GM18519 (cell line): ENCODE measurements around the gene ARID1B.

ENCODE experiments used
- ATAC-seq: cut with Tn5 transposase; IDR thresholded peaks from one replicate; pipeline ENCODE4 v1.9.1; 2021; ENCODE audit warnings: mild to moderate bottlenecking, moderate library complexity; ENCODE audit not compliant: unreplicated experiment, low FRiP score

The ARID1B gene

DNA sequence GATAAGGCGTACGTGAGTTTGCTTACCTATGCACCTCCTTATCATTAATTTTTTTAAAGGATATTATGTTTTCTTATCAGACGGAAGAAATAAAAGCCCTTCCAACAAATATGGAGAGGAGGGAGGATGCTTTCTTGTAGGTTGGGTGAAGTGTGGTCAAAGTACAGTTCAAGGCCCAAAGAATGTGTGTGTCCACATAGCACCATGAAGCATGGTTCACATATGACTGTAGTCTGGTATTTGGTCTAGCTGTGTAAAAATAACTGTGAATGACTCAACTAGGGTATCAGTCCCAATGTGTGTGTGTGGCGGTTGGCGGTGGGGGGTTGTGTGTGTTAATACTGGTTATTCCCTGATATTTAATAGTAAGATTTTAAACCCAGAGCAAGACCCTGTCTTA is 333.4 kb downstream of the ARID1B start:
- ATAC-seq, result no peak

DNA sequence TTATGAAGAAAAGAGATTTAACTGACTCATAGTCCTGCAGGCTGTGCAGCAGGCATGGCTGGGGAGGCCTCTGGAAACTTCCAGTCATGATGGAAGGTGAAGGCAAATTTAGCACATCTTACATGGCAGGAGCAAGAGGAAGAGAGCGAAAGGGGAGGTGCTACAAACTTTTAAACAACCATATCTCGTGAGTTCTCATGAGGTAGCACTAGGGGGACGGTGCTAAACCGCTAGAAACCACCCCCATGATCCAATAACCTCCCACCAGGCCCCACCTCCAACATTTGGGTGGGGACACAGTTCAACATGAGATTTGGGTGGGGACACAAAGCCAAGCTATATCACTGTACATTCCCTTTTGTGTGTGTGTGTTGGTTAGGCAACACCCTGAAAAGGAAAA is 336.2 kb downstream of the ARID1B start:
- no peak for ATAC-seq

DNA sequence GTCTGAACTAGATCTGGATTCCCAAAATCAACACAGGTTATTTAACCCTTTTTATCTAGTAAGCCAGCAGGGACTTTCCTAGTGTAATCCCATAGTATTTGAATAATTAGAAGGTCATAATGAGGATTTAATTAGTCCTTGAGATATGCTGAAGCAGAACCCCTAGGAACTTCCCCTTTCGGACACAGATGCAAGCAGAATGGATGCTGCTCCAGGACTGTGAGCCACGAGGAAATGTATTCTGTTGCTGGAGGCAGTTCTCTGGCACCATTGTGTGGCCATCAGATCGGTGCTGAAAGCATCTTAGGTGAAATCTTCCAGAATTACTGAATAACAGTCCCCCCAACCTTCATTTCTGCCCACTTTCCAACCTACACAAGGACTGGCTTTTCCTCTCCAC is 339.2 kb downstream of the ARID1B start:
- no peak for ATAC-seq

DNA sequence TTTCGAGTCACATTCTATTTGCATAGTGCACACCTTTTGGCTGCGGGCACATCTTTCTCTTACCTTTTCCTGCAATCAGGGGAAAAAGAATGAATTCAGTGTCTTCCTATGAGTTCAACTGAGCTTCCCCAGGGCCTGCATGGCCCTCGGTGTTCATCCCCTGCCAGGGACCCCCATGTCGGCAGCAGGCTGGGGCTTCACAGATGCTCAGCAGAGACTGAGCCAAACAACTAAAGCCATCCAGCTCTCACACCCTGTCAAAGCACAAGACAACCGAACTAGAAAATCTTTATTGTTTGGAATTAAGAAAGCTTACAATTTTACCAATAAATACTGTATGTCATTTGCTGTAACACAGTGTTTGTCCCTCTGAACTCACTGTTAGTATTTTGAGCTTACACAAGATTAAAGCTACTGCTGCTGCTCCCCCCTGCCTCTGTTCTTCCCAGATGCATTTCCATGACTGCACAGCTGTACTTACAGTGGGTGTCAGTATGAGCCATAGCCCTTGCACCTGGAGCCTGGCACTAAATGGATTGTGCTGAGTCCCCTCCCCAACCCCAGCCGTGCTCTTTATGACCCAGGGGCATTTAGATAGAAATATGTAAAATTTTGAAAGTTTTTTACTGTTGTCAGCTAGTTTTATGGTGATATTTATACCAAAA is 340.4 kb downstream of the ARID1B start:
- no peak for ATAC-seq

DNA sequence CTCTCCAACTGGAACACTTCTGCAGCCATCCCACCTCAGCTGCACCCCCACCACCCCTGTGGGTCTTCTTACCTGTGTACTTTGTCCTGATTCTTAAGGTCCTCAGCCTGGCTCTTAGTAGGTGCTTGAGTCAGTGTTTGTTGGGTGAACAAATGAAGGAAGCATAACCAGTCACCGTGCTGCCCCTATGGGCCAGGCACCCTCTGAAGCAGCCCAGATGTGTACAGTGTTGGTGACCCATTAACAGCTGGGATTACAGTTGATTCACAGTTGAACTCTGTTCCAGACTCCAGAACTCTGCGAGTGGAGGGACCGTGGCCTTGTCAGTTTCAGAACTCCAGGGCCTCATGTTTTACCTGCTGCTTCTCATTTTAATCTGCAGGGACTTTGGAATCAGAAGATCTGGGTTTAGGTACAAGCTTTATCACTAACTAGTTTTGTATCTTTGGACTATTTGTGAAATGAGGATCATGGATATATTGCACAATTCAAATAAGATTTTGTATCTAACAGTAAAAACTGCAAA is 342.4 kb downstream of the ARID1B start:
- ATAC-seq, result no peak

DNA sequence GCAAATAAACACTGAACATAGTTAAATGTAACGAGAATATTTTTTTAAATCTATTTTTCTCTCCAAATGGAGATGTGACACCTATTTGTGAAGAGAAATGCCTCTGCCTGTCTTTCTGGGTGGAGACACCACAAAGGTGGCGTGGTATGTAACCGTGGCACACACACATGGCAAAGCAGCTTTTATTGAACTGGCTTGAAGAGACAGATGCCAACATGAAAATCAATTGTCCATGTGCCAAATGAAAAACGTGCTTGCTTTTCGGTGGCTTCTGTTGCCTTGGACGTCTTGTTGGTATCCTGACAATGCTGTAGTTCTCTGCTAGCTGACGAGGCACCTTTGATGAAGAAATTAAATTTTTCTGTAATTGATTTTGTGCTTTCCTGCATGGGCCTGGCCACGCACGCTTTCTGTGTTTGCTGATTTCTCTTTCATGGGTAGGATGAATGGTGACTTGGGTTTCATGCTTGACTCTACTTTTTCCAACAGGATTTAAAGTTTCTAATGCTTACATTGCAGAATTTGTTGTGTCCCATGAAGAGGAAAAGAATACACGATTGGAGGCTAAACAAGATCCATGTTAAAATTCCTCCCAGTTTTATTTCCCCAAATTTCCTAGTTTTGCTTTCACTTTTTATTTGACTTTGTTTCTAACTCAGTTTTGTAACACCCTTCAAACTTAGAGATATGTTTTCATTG is 343.5 kb downstream of the ARID1B start:
- ATAC-seq, result no peak

DNA sequence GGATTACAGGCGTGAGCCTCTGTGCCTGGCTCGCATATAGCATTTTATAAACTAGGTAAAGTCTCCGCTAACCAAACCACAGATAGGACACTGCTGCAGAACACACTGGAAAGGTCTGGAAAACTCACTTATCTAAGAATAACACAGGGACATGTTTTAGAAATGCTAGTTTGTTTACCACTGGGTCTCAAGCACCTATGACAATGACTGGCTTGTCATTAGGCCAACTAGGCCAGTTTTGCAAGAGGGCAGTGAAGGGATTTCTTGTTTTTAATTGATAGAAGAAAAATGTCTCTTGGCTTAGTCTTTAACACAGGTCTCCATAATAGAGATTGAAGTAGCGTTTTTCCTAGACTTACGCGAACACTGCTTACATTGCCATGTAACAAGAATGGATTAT is 344.7 kb downstream of the ARID1B start:
- no peak for ATAC-seq

DNA sequence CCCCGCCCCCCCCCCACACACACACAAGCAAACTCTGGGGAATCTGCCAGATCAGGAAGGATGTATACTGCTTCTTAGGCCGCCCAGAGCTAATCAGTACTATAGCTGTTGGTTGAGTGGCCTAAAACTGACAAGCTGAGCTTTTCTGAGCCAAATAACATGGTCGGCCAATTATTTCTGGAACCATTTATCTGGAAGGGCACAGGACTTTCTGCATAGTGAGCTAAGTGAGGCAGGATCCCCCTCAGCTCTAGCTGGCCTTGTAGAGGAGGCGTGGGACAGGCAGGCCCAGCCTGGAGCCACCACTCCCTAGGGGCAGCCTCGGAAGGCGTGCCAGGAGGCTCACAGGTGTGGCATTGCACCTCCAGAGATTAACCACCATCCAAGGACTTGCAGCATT is 346.1 kb downstream of the ARID1B start:
- ATAC-seq, result no peak

DNA sequence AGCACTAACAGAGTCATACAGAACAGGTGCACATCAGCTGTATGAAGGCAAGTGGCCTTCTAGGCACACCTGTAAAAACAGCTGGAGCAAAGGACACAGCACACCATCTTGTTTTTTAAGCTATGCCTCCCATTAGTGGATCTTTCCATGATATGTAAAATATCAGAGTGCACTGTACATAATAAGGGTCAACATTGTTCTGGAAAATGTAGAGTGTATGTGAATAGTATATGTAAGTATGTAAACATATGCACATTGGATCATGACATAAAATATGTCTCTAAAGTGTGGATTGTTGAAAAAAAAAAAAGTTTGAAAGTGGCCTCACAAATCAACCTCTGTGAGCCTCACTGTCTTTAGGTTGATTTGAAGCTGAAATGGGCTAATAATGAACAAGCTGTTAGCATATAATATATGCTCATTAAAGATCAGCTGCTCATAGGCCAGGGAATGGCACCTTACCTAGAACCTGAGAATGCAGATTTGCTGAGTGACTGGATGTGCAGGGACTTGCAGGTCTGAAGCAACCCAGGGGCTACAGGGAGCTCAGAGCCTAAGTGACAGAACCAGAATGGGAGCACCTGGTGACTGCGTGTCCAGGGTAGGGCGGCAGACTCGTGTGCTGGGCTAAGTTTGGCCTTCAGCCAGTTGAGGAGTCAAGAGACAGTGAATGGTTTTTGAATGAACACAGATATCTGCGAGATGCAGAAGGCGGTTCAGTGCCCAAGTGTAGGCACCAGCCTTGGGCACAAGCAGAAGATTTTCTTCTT is 347.5 kb downstream of the ARID1B start:
- ATAC-seq, result no peak

DNA sequence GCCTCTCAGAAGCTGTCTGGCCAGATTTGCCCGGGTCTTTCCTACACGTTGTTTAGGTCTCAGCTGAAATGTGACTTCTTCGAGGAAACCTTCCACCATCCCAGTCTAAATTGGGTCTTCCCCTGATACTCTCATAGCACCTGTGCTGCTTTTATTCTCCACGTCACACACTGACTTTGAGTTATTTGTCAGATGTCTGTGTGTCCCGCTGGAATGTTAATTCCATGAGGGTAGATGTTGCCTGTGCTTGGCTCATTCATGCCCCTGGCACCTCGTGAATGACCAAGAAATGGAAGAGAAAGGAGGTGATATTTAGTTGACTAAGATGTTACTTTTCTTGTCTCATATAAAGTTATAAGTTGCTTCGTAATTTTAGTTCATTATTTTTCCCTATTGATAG is 348.4 kb downstream of the ARID1B start:
- no peak for ATAC-seq

DNA sequence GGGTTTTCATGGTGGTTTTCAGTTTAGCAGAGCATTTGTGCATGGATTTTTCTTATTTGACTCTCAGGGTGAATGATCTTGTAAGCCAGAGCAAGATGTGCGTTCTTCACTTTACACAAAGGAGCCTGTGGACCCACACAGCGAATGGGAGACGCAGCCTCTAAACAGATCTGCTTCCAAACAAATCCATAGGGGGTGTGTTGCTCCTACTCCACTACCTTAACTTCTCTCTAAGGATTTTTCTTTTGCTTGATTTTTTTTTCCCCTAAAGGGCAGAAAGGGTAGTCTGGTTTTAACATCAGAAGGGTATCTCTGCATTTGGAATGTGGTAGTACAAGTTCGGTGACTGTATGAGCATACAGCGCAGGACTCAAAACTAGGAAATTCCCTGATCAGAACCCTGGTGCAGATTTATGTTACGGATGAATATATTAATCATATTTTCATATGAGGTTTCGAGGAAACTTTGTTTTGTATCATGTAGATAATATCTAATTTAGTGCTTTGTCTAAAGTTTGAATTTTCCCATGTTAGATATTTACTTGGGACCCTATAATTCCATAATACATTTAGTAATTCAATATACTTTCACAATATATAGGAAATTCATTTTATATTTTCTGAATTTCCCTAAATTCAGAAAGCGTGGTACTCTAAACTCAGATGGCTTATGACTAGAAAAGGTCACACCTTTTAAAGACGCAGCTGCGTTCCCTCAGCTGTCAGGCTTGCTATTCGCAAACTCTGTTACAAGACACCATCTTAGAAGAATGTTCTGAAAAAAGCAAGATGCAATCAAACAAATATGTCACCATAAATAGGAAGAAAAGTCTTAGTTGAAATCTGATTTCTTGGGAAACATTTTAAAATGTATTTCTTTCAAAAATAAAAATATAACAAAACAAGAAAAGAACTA is 349.3 kb downstream of the ARID1B start:
- ATAC-seq, result no peak

DNA sequence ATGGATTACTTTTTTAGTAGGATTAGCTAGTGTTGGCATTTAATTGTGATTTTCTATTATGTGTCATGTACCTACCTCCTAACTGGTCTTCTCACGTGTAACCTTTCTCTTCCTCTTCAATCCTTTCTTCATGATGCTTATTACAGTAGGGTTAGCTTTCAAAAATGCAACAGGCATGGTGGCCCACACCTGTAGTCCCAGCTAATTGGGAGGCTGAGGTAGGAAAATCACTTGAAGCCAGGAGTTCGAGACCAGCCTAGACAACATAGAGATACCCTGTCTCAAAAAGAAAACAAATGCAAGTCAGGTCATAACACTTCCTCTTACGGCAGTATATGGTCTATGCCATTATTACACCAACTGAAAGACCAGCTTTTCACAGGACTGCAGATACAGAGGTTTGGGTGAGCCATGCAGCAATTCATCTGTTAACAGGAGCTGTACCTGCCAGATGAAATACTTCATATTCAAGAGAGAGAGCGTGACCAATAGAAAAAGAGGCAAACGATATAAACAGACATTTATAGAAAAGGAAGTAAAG is 351.1 kb downstream of the ARID1B start:
- no peak for ATAC-seq

DNA sequence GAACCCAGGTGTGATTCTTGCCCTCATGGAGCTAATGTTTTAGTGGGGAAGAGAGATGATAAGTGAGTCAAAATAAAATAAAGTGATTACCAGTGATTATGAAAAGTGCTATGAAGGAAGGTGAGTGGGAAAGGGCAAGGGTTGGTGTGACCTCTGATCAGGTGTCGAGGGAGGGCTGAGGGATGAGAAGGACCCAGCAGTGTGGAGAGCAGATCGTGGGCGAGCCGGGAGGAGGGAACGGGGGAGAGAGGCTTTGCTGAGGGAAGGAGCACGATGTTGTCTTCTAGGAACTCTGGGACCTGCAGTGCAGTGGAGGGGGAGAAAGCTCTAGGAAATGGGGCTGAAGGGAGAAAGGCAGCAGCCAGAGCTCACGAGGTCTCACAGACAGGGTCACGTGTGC is 354.1 kb downstream of the ARID1B start:
- no peak for ATAC-seq

DNA sequence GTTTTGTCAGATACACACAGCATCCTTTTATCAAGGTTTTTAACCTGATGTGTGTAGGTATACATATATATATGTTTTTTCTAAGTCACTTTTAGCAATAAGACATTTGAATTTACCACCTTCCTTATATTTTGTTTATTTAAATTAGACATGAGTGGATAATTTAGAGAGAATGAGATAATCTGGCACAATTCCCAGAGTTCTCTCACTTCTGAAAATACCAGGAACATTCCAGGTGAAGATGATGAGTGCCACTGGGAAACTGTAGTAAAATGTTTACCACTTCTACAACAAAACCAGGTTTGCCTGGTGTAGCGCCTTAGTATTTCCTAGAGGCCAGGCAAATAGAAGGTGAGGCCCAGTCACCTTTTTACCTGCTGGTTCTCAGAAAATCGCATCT is 356.7 kb downstream of the ARID1B start:
- no peak for ATAC-seq

DNA sequence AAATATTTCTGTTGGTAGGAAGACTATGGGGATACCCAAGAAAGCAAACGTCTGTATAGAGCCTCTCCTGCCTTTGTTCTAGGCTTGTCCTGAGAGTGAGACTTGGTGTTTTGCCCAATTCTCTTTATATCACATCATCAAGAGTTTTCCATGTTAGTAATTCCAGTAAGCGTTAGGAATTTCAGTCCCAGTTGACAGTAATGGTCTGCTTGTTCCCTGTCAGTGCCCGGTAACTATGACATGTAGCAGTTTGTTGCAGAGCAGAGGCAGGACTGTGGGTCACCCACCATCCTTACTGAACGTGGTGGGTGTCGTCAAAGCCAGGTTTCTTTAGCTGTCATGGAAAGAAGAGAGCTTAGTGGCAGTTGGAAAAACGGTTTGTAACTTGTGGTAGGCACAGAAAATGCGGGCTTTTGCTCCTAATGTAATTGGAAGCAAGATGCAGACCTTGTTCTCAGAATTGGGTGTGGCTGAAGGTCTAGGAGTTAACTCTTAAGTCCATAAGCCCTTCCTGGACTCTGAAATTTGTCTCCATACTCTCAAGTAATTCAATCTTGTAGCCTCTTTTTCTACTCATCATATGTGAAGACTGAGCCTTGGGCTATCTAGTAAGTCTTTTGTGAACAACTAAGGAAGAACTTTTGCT is 357.3 kb downstream of the ARID1B start:
- no peak for ATAC-seq

DNA sequence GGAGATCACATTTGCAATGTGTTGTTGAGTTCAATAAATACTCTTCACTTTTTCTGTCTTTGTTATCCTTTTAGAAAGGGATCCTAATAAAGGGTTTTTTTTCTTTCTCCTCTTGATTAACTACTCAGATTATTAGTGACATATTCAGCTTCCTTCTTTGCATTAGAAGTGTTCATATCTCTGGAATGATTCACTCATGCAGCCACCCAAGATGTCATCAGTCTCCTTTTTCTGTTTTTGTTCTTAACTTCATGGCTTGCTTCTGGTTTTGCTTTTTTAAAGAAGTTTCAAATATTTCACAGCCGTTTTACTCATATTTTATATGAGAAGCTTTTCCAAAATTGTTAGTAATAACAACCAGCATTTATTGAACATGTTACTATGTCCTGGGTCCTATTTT is 358.5 kb downstream of the ARID1B start:
- no peak for ATAC-seq

DNA sequence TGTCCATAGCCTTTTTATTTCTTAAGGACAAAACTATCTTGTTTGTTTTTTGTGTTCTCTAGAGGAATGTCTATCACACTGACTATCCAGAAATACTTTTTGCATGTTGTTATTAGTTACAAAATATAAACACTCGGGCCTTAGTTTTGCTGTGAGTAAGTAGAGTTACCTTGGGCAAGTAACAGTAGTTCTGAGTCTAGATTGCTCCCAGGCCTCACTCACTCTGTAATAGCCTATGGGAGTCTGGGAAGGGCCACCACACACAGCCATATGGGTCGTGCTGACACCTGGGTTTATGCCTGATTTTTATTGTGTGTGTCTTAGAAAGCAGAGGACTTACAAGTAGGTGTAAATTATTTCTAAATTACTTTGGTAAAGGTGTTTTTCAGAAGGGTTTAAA is 360.3 kb downstream of the ARID1B start:
- ATAC-seq, result no peak

DNA sequence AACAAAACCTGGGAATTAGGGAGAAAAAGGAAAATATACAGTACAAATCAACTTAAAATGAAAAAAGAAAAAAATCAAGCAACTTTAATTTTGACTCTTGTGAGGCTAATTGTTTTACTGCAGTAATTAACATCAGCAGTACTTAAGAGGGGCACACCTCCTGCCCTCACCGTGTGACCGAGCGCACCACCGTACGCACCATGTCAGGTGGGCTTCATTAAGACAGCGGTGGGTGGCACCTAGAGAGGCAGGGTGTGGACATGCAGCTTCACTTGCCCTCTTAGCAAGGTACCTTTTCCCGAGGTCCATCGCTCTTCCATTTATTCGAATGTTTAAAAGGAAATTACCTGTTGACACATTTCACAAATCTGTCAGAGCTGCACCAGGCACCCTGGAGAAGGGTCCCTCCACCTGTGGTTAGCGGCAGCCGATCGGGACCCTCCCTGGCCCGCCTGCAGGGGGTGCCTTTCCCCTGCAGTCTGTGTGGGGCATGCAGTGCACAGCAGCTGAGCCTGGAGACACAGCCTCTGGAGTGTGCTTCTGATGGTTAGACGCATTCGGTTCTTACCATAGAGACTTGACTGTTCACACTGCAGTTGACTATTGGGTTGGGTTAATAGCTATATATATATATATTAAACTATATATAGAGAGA is 362.0 kb downstream of the ARID1B start:
- ATAC-seq, result no peak

DNA sequence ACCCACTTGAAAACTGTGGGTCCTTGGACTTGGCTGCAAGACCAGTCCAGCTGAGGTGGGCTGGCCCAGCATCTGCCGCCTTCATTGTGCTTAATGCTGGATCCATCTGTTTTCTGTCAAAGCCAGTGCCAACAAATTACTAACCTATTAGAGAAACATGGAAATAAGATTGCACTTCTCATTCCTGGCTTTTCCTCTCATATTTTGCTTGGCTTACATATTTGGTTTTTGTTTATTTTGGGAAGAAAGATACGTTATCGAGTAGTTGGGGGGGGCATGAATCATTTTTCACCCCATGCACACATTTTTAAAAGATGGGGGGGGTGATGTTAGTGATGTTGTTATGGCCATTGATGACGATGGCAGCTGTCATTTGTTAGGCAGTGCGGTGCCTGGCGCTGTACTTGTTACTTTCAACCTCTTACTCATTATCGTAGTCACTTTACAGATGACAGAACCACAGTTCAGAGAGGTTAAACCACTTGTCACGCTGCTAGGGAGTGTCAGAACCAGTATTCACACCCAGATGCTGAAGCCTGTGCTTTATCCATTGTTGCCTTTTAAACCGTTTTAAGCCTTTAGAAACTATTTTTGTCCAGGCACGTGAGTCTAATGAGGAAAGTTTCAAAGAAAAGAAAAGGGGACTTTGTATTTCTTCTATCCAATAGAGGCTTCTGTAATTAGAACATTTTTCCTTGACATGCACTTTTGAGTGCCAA is 366.2 kb downstream of the ARID1B start:
- ATAC-seq, result no peak
